Stimulated activated CD8-positive, alpha-beta memory T cell treated with anti-CD3 and anti-CD28 coated beads, Interleukin-4, amount 100 ng/mL, for 4 hours (primary cell): ENCODE results near the gene SIVA1.
"Not testable (repeated sequence)": the region's sequence is repeated elsewhere in the genome, so short reads cannot be mapped to it uniquely, and the experiment has no call there.

ENCODE experiments used
- DNase-seq, 2 donors: peaks; one replicate each; pipeline ENCODE4 v3.0.0-alpha.2; 2020; ENCODE audit warnings: low read depth in 2 of 2, low spot score in 1 of 2

The SIVA1 gene

DNA sequence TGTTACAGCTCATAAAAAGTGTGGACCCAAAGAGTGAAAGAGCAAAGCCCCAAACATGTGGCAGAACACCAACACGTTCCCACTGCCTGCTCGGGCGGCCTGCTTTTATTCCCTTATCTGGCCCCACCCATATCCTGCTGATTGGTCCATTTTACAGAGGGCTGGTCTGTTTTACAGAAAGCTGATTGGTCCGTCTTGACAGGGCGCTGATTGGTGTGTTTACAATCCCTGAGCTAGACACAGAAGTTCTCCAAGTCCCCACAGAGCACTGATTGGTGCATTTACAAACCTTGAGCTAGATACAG, 2.2 kb upstream of the SIVA1 start:
- not testable (repeated sequence) for DNase-seq

GRCh38 chr14:104751539-104752422, 1.2 kb upstream of the SIVA1 start:
- no peak for DNase-seq

- DNase-seq = no peak
These were observed 568 bp upstream of the SIVA1 start for GRCh38 chr14:104752423-104752734.

GRCh38 chr14:104753528-104754212, 723 bp downstream of the SIVA1 start:
- no peak for DNase-seq

- DNase-seq = no peak
These were observed 1.4 kb downstream of the SIVA1 start for GRCh38 chr14:104754213-104754851.

DNA sequence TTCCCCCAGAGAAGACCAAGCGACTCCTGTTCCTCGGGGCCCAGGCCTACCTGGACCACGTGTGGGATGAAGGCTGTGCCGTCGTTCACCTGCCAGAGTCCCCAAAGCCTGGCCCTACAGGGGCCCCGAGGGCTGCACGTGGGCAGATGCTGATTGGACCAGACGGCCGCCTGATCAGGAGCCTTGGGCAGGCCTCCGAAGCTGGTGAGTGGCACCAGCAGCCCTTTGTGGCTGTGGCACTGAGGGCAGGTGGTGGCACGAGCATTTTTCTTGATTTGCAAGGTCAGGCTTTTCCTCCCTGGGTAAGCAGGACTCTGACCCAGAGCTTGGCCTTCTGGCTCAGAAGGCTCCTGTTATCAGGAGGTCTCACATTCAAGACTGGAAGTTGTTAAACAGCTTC, 2.7 kb downstream of the SIVA1 start:
- no peak for DNase-seq

- no peak for DNase-seq
These were observed 3.7 kb downstream of the SIVA1 start for GRCh38 chr14:104756477-104757237.

- DNase-seq = no peak
These were observed 4.3 kb downstream of the SIVA1 start for GRCh38 chr14:104757238-104757585.

GRCh38 chr14:104757681-104758392, 4.9 kb downstream of the SIVA1 start:
- no peak for DNase-seq

DNA sequence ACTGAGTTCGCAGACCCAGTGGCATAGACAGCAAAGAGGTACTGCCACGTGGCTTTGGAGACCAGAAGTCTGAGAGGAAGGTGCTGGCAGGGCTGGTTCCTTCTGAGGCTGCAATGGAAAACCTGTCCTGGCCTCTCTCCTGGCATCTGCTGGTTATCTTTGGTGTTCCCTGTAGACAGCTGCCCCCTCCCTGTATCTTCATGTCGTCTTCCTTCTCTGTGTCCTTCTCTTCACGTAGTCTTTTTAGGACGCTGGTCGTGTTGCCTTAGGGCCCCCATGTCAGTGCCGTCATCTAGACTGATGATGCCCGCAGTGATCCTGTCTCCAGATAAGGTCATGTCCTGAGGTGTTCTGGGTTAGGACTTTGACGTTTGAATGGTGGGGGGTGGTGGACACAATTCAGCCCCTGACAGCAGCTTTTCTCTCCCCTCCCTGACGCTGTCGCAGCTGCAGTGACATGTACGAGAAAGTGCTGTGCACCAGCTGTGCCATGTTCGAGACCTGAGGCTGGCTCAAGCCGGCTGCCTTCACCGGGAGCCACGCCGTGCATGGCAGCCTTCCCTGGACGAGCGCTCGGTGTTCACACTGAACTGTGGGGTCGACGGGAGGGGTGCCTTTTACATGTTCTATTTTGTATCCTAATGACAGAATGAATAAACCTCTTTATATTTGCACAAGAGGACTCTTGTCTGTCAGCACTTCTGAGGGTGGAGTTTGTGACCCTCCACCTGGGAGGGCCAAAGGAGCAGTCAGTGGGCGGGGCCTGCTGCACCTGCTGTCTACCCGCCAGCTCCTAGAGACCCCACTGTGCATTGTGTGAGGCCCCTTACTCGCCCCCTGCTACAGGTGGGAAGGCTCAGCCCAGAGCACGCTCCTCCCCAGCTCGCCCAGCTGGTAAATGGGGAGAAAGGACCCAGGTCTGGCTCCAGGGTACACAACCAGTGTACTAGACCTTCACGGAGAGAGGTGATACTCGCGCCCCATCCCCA, 6.3 kb downstream of the SIVA1 start:
- DNase-seq = no peak

- no peak for DNase-seq
These were observed 12.6 kb downstream of the SIVA1 start for GRCh38 chr14:104765517-104765916.

DNA sequence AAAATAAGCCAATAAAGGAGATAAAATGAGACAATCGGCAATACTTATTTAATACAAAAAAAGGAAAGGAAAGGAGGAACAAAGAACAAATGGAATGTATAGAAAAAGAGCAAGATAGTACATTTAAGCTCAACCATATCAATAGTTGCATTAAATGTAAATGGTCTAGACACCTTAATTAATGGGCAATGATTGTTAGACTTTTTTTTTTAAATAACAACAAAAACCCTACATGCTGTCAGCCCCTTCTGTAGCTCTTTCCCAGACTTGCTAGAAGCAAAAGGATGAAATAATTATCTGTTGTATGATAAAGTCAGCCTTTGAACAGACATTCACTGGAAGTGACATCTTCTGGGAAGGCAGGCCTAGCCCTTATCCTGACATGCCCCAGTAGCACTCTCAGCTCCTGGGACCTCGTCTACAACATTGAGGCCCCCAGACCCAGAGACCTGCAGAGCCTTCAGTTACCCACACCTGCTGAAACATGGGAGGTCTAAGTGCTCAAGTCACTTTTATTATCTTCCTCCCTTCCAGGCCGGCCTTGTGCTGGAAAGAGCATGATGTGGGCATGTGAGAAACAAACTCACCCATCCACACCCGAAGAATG, 13.4 kb downstream of the SIVA1 start:
- no peak for DNase-seq

DNA sequence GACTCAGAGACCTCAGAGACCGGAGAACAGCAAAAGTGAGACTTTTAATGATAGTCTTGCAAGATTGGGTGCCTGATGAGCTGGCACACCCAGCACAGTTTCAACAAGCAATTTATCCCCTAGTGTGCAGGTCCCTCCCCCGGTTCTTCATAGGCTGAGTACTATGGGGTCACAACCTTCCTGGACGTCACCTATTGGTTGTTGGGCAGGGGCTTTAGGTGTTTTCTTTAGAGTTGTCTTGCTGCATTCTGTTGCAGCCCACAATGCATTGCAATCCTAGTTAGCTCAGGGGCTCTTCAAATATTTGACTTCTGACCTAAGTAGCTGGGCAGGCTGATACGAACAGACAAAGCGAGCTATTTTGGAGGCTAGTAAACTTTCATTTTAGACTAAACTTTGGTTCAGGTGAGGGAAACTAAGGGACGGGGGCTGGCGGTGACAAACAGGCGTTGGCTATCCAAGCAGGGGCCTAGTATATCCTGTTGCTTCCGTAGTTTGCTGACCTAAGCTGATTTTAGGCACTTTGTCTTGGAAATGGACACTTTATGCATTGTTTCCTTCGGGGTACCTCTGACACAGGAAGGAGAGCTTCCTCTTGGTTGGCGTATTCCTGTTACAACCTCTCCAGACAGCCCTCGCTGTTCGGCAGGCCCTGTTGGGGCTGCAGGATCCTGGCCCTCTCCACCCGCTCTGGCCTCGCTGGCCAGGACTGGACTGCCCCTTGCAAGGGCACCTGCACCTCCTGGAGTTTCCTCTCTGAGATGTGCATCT, 14.1 kb downstream of the SIVA1 start:
- DNase-seq = no peak

GRCh38 chr14:104767634-104767918, 14.6 kb downstream of the SIVA1 start:
- no peak for DNase-seq

GRCh38 chr14:104768437-104769323, 15.7 kb downstream of the SIVA1 start:
- DNase-seq = peak; percentile 76 to 93

- no peak for DNase-seq
These were observed 16.6 kb downstream of the SIVA1 start for GRCh38 chr14:104769324-104770071.

DNA sequence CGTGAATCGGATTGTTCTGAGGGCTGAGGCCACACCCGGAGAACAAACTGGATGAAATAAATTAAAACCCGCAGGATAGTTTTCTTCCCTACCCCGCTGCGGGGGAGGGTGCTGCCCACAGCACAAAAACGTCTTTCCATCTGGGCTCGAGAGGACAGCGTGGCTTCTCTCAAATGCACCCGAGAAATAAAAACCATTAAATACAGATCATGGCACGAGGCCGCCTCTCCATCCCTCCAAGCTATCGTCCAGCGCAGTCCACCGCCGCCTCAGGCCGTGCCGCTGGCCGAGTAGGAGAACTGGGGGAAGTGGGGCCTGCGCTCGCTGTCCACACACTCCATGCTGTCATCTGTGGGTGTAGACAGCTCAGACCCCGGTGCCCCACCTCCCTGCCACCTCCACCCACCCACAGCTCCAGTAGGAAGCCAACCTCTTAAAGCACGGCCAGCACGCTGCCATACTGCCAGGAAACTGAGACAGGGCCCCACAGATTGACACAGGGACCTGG, 17.2 kb downstream of the SIVA1 start:
- DNase-seq = no peak
